ENCODE results near the gene SIAH1. TPM values are rescaled to one million over a fixed set of nuclear protein-coding genes. Genes with fewer than 3 reads are reported as not detected.
"Not testable (repeated sequence)": the region's sequence is repeated elsewhere in the genome, so short reads cannot be mapped to it uniquely, and the experiment has no call there.

SIAH1 gene
- 10 to 100 TPM in 11 of 12 donors, not detected in 1; 27.8 to 37.4 (median 31.7) TPM for polyA plus RNA-seq (ENCODE audit: insufficient read length in 12 of 12)
- long read RNA-seq, donor 1, transcript SIAH1-203 (2 exons, 2,147 nt), result minor isoform, 23 of 88 reads
- long read RNA-seq, donor 1, transcript SIAH1-202 (1 exons, 3,352 nt), result major isoform, 65 of 88 reads
- long read RNA-seq, donor 1, partial matches to known transcripts, result 0 of 88 reads
- long read RNA-seq, donor 1, other reads (novel, unspliced or antisense), result 0 of 88 reads
- long read RNA-seq, donor 2, transcript SIAH1-202 (1 exons, 3,352 nt), result minor isoform, 21 of 46 reads
- long read RNA-seq, donor 2, transcript SIAH1-203 (2 exons, 2,147 nt), result major isoform, 25 of 46 reads
- long read RNA-seq, donor 2, partial matches to known transcripts, result 0 of 46 reads
- long read RNA-seq, donor 2, other reads (novel, unspliced or antisense), result 0 of 46 reads
- long read RNA-seq, donor 3, transcript SIAH1-202 (1 exons, 3,352 nt), result major isoform, 25 of 31 reads
- long read RNA-seq, donor 3, transcript SIAH1-203 (2 exons, 2,147 nt), result minor isoform, 6 of 31 reads
- long read RNA-seq, donor 3, partial matches to known transcripts, result 0 of 31 reads
- long read RNA-seq, donor 3, other reads (novel, unspliced or antisense), result 0 of 31 reads
- long read RNA-seq, donor 4, transcript SIAH1-202 (1 exons, 3,352 nt), result major isoform, 16 of 21 reads
- long read RNA-seq, donor 4, transcript SIAH1-203 (2 exons, 2,147 nt), result minor isoform, 5 of 21 reads
- long read RNA-seq, donor 4, partial matches to known transcripts, result 0 of 21 reads
- long read RNA-seq, donor 4, other reads (novel, unspliced or antisense), result 0 of 21 reads
- long read RNA-seq, donor 5, transcript SIAH1-202 (1 exons, 3,352 nt), result major isoform, 37 of 59 reads
- long read RNA-seq, donor 5, transcript SIAH1-203 (2 exons, 2,147 nt), result minor isoform, 22 of 59 reads
- long read RNA-seq, donor 5, partial matches to known transcripts, result 0 of 59 reads
- long read RNA-seq, donor 5, other reads (novel, unspliced or antisense), result 0 of 59 reads
- long read RNA-seq, donor 6, transcript SIAH1-203 (2 exons, 2,147 nt), result minor isoform, 12 of 26 reads
- long read RNA-seq, donor 6, transcript SIAH1-202 (1 exons, 3,352 nt), result major isoform, 14 of 26 reads
- long read RNA-seq, donor 6, partial matches to known transcripts, result 0 of 26 reads
- long read RNA-seq, donor 6, other reads (novel, unspliced or antisense), result 0 of 26 reads
- long read RNA-seq, donor 7, transcript SIAH1-202 (1 exons, 3,352 nt), result major isoform, 13 of 21 reads
- long read RNA-seq, donor 7, transcript SIAH1-203 (2 exons, 2,147 nt), result minor isoform, 8 of 21 reads
- long read RNA-seq, donor 7, partial matches to known transcripts, result 0 of 21 reads
- long read RNA-seq, donor 7, other reads (novel, unspliced or antisense), result 0 of 21 reads
- long read RNA-seq, donor 8, transcript SIAH1-202 (1 exons, 3,352 nt), result major isoform, 49 of 66 reads
- long read RNA-seq, donor 8, transcript SIAH1-203 (2 exons, 2,147 nt), result minor isoform, 17 of 66 reads
- long read RNA-seq, donor 8, partial matches to known transcripts, result 0 of 66 reads
- long read RNA-seq, donor 8, other reads (novel, unspliced or antisense), result 0 of 66 reads
- long read RNA-seq, donor 9, transcript SIAH1-203 (2 exons, 2,147 nt), result minor isoform, 10 of 25 reads
- long read RNA-seq, donor 9, transcript SIAH1-202 (1 exons, 3,352 nt), result major isoform, 15 of 25 reads
- long read RNA-seq, donor 9, partial matches to known transcripts, result 0 of 25 reads
- long read RNA-seq, donor 9, other reads (novel, unspliced or antisense), result 0 of 25 reads
- long read RNA-seq, donor 10, transcript SIAH1-202 (1 exons, 3,352 nt), result major isoform, 38 of 51 reads
- long read RNA-seq, donor 10, transcript SIAH1-203 (2 exons, 2,147 nt), result minor isoform, 13 of 51 reads
- long read RNA-seq, donor 10, partial matches to known transcripts, result 0 of 51 reads
- long read RNA-seq, donor 10, other reads (novel, unspliced or antisense), result 0 of 51 reads
- long read RNA-seq, donor 11, transcript SIAH1-203 (2 exons, 2,147 nt), result minor isoform, 16 of 56 reads
- long read RNA-seq, donor 11, transcript SIAH1-202 (1 exons, 3,352 nt), result major isoform, 40 of 56 reads
- long read RNA-seq, donor 11, partial matches to known transcripts, result 0 of 56 reads
- long read RNA-seq, donor 11, other reads (novel, unspliced or antisense), result 0 of 56 reads

- peak; percentile 79 for DNase-seq
These were observed at the start of gene SIAH1 for GRCh38 chr16:48385253-48386150. TSS of gene SIAH1 (minus strand) at chr16:48385413. CDS start at chr16:48362428, 22,985 bp downstream.

GRCh38 chr16:48434653-48435317, 49.6 kb upstream of the SIAH1 start:
- no peak for DNase-seq

- DNase-seq, result no peak
These were observed 48.8 kb upstream of the SIAH1 start for GRCh38 chr16:48433850-48434530.

- no peak for DNase-seq
These were observed 48.1 kb upstream of the SIAH1 start for GRCh38 chr16:48433116-48433849.

GRCh38 chr16:48432136-48432535, 46.9 kb upstream of the SIAH1 start:
- no peak for DNase-seq

- DNase-seq, result no peak
These were observed 45.7 kb upstream of the SIAH1 start for GRCh38 chr16:48430890-48431289.

- DNase-seq, result no peak
These were observed 41.3 kb upstream of the SIAH1 start for GRCh38 chr16:48426244-48427141.

GRCh38 chr16:48422537-48422936, 37.3 kb upstream of the SIAH1 start:
- DNase-seq, result no peak

GRCh38 chr16:48421741-48422140, 36.5 kb upstream of the SIAH1 start:
- DNase-seq, result no peak

- DNase-seq, result no peak
These were observed 35.2 kb upstream of the SIAH1 start for GRCh38 chr16:48420437-48420836.

- DNase-seq, result not testable (repeated sequence)
These were observed 31.4 kb upstream of the SIAH1 start for GRCh38 chr16:48416617-48417016.

- DNase-seq, result no peak
These were observed 28.1 kb upstream of the SIAH1 start for GRCh38 chr16:48413272-48413671.

- no peak for DNase-seq
These were observed 24.8 kb upstream of the SIAH1 start for GRCh38 chr16:48409839-48410632.

GRCh38 chr16:48408688-48409087, 23.5 kb upstream of the SIAH1 start:
- no peak for DNase-seq

GRCh38 chr16:48405907-48406306, 20.7 kb upstream of the SIAH1 start:
- DNase-seq, result no peak
